Stimulated activated CD4-positive, alpha-beta T cell treated with anti-CD3 and anti-CD28 coated beads, TNF-alpha, amount 100 ng/mL, for 24 hours (primary cell): Measurements from ENCODE around the gene ABCD4.
"Not testable (repeated sequence)": the region's sequence is repeated elsewhere in the genome, so short reads cannot be mapped to it uniquely, and the experiment has no call there.

ENCODE experiments used
- DNase-seq, 3 experiments: peaks; one replicate each; pipeline ENCODE4 v3.0.0-alpha.2; 2020; ENCODE audit warnings: low read depth in 3 of 3

Gene ABCD4

DNA sequence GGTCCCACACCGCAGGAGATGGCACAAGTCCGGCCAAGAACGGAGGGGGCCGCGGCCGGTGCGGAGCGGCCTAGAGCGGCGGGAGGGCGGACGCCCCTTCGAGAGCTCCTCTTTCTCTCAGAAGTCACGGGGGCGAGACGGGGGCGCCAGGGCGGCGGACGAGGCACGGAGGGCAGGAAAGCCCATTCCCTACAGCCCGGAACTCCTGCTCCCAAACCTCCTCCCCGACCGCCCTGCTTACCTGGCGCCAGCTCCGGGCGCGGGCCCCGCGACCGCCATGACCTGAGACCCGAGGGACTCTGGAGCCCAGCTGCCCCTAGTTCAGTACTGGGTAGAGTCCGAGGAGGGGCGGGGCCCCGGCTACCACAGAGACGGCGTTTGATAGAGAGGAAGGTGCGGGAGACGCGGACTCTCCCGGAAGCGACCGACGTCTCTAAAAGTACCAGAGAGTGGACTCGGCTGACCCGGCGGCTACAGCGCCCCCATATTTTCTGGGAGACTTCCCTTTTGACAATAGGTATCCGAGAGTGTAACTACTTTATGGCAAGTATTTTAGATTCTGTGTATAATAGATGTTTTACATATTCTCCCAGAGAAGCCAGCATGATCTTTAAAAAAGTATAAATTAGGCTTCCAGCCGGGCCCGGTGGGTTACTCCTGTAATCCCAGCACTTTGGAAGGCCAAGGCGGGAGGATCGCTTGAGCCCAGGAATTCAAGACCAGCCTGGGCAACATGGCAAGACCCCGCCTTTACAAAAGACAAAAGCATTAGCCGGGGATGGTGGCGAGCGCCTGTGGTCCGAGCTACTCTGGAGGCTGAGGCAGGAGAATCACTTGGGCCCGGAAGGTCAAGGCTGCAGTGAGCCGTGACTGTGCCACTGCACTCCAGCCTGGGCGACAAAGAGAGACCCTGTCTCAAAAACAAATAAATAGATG lies at the start of gene ABCD4:
TSS of gene ABCD4 (minus strand) at position 301 of the 936 bp plus-strand sequence. CDS start at position 279, 22 bp downstream.
- DNase-seq: peak; percentile 70 to 87 (median 79)

DNA sequence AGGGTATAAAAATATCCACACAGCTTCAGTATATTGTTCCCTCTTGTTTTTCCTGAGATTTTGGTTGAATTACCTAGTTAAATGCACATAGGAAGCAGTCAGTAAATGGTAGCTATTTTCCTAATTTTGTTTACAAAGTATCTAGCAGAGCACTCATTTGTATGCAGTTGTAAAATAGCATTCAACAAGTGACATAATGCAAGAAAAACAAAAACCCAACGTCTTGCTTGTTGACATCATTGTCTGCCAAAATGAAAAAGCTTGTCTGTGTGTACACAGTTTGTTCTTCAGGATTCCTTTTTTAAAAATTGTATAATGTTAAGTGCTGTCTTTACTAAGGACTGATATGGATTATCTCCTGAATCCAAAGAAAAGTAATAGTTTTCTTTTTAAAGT lies 48.2 kb upstream of the ABCD4 start:
- no peak for DNase-seq

- no peak for DNase-seq
Observed at GRCh38 chr14:74350211-74350927, 47.6 kb upstream of the ABCD4 start.

DNA sequence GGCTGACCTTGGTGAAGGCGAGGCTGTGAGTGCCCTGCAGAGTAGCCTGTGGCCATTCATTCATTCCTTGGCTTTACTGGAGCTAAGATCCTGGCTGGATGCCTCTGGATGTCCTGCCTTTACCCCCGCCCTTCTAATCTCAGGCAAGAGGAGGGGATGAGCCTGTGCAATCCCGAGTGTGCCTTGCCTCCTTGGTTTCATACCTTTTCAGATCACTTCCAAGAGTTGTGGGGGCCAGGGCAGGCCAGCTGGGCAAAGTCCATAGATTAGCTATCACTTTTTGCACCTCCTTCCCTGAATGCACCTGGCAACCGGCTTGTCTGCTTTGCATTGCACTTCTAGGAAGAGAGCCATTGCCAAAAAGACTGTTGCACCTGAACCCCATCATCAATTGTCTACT lies 47.0 kb upstream of the ABCD4 start:
- no peak for DNase-seq

GRCh38 chr14:74348735-74349463 lies 46.2 kb upstream of the ABCD4 start:
- no peak for DNase-seq

GRCh38 chr14:74348241-74348734 lies 45.6 kb upstream of the ABCD4 start, which contains the start of gene VRTN:
VRTN (plus strand) TSS chr14:74348471; CDS start chr14:74356784, 8,313 bp downstream.
- DNase-seq: no peak

- no peak for DNase-seq
Observed at GRCh38 chr14:74347795-74348100, 45.0 kb upstream of the ABCD4 start.

GRCh38 chr14:74347097-74347794 lies 44.5 kb upstream of the ABCD4 start:
- no peak for DNase-seq

GRCh38 chr14:74346341-74346740 lies 43.6 kb upstream of the ABCD4 start:
- DNase-seq: no peak

DNA sequence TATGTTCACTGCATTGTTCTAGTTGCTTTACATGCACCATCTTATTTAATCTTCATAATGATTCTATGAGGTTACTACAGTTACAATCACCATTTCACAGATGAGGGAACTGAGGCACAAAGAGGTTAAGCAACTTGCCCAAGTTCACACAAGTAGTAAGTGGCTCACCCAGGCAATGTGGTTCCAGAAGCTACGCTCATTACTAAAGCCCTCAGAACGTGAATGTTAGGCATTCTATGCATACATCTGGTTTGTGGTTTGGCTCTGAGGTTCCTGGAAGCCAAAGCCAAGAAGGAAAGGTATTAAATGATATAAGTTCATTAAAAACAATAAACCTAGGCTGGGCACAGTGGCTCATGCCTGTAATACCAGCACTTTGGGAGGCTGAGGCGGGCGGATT lies 31.2 kb upstream of the ABCD4 start:
- no peak for DNase-seq

- not testable (repeated sequence) for DNase-seq
Observed at GRCh38 chr14:74329950-74330552, 27.3 kb upstream of the ABCD4 start.

- no peak for DNase-seq
Observed at GRCh38 chr14:74326369-74327152, 23.8 kb upstream of the ABCD4 start.

GRCh38 chr14:74325446-74325845 lies 22.7 kb upstream of the ABCD4 start:
- no peak for DNase-seq

GRCh38 chr14:74324931-74325361 lies 22.2 kb upstream of the ABCD4 start:
- no peak for DNase-seq

- no peak for DNase-seq
Observed at GRCh38 chr14:74314576-74314975, 11.8 kb upstream of the ABCD4 start.

- DNase-seq: no peak
Observed at GRCh38 chr14:74313601-74314000, 10.9 kb upstream of the ABCD4 start.

- DNase-seq: no peak
Observed at GRCh38 chr14:74312161-74312560, 9.4 kb upstream of the ABCD4 start.

DNA sequence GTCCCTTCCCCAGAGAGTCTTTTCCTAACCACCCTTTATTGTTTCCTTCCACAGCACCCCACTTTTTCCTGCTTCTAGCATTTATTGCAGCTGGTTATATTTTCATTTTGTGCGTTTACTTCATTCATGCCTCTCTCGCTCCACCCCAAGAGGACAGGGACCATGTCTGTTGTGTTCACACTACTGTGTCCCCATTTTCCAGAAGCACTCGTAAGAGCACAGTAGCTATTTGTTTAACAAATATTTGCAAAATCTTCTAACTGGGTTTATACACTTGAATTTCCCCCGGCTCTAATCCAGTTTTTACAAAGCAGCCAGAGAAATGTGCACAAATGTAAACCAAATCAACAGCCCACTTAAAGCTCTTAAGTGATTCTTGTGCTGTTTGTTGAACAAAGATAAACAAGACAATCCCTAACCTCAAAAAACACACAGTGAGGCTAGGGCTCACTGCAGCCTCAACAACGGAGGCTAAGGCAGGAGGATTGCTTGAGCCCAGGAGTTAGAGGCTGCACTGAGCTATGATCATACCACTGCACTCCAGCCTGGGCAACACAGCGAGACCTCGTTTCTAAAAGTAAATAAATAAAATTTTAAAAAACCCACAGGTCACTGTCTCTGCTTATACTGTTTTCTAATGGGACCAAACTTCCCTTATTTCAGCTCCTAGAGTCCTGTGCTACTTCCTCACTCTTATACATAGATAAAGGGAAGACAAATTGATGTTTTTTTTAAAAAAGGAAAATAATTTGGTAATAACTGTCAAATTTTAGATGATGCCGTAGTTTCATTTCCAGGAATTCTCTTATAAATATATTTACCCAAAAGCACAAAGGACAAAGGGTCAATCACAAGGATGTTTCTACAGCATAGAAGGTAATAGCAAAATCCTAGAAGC lies 6.6 kb upstream of the ABCD4 start:
- no peak for DNase-seq

DNA sequence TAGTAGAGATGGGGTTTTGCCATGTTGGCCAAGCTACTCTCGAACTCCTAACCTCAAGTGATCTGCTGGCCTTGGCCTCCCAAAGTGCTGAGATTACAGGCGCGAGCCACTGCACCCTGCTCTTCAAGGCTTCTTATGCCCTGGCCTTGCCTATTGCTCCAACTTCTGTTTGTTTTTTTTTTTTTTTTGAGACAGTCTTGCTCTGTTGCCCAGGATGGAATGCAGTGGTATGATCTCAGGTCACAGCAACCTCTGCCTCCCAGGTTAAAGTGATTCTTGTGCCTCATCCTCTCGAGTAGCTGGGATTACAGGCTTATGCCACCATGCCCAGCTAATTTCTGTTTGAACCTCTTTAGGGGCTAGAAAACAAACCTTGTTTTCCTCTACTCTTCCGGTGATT lies 6.0 kb upstream of the ABCD4 start:
- DNase-seq: no peak
